Uterus (tissue), 4 donors: ENCODE results near the gene RASD2. TPM values are rescaled to one million over a fixed set of nuclear protein-coding genes. Genes with fewer than 3 reads are reported as not detected.
A peak's percentile ranks its signal among the peaks of the same experiment; 100 is the strongest.
"Not testable (repeated sequence)": the region's sequence is repeated elsewhere in the genome, so short reads cannot be mapped to it uniquely, and the experiment has no call there.

Source experiments
- DNase-seq, 2 donors: peaks; one replicate each; pipeline ENCODE4 v3.0.0-alpha.2; 2019 to 2020
- H3K27ac ChIP-seq, 2 donors: fragments of 200-600 bp; sonication (generic); 1 replicate in 1 of 2; 2 replicates in 1 of 2; pipeline ENCODE4 v1.5.1; 2016 to 2018
- H3K27me3 ChIP-seq, 2 donors: fragments of 200-600 bp; sonication (generic); one replicate each; pipeline ENCODE4 v1.5.1; 2018 to 2019; ENCODE audit warnings: control low read depth in 1 of 2
- H3K36me3 ChIP-seq, 2 donors: fragments of 200-600 bp; sonication (generic); one replicate each; pipeline ENCODE4 v1.5.1; 2019; ENCODE audit warnings: control low read depth in 1 of 2
- H3K4me1 ChIP-seq, 2 donors: fragments of 200-600 bp; sonication (generic); one replicate each; pipeline ENCODE4 v1.5.1; 2018 to 2019; ENCODE audit warnings: control low read depth in 1 of 2
- H3K4me3 ChIP-seq, 2 donors: fragments of 200-600 bp; sonication (generic); 1 replicate in 1 of 2; 2 replicates in 1 of 2; pipeline ENCODE4 v1.5.1; 2018 to 2019; ENCODE audit warnings: mild to moderate bottlenecking in 1 of 2
- H3K9me3 ChIP-seq, 2 donors: fragments of 200-600 bp; sonication (generic); one replicate each; pipeline ENCODE4 v1.5.1; 2019; ENCODE audit warnings: control low read depth in 1 of 2
- POLR2A ChIP-seq, 2 donors: fragments of 450-650 bp; IDR thresholded peaks; one replicate each; pipeline ENCODE4 v1.6.1; 2016; ENCODE audit warnings: antibody characterized with exemption in 2 of 2, mild to moderate bottlenecking in 1 of 2, moderate library complexity in 1 of 2
- intact Hi-C: fragments of 100-400 bp; cut with DNase I; formaldehyde crosslinking; loops from one replicate; pipeline ENCODE4 v1.15.1; 2023; ENCODE audit warnings: low total_unique reads
- total RNA-seq, 4 donors: library from RNA; depleted of rRNA in 3 of 4; stranded (reverse); fragments of >200 nt in 3 of 4; gene quantifications; one replicate each; pipeline versions ENCODE4 v1.1.0 to v1.2.4, GENCODE V29; 2014 to 2023
- TF ChIP-seq, protein P1 (sequence below), 4 experiments: fragments of 200-600 bp in 2 of 4; fragments of 450-650 bp in 2 of 4; sonication (generic) in 2 of 4; IDR thresholded peaks; one replicate each; pipeline ENCODE4 v1.5.1; 2016 to 2019; ENCODE audit warnings: antibody characterized with exemption in 4 of 4, mild to moderate bottlenecking in 2 of 4, moderate library complexity in 1 of 4
- donor health status: DM: yes; HTN: yes; CAD: no.

RASD2 gene
- total RNA-seq, 4 donors from 2014 or later = 4.9 to 10.7 TPM; not detected in 2

GRCh38 chr22:35496768-35497312 lies 43.8 kb upstream of the RASD2 start:
- no peaks in the 10 kb centered on the region for H3K27me3 ChIP-seq
- no peaks in the 10 kb centered on the region for H3K4me1 ChIP-seq
- intact Hi-C loops = no loop called here
- no peak for DNase-seq
- H3K36me3 ChIP-seq = no peaks in the 10 kb centered on the region
- no peak overlapping the region for H3K4me3 ChIP-seq
- H3K27ac ChIP-seq = no peak overlapping the region
- H3K9me3 ChIP-seq = no peaks in the 10 kb centered on the region
- TF ChIP-seq POLR2A (IDR thresholded peaks at IDR 0.05) = no peak
- TF ChIP-seq, protein P1, sequence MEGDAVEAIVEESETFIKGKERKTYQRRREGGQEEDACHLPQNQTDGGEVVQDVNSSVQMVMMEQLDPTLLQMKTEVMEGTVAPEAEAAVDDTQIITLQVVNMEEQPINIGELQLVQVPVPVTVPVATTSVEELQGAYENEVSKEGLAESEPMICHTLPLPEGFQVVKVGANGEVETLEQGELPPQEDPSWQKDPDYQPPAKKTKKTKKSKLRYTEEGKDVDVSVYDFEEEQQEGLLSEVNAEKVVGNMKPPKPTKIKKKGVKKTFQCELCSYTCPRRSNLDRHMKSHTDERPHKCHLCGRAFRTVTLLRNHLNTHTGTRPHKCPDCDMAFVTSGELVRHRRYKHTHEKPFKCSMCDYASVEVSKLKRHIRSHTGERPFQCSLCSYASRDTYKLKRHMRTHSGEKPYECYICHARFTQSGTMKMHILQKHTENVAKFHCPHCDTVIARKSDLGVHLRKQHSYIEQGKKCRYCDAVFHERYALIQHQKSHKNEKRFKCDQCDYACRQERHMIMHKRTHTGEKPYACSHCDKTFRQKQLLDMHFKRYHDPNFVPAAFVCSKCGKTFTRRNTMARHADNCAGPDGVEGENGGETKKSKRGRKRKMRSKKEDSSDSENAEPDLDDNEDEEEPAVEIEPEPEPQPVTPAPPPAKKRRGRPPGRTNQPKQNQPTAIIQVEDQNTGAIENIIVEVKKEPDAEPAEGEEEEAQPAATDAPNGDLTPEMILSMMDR (IDR thresholded peaks at IDR 0.05) = no peak

DNA sequence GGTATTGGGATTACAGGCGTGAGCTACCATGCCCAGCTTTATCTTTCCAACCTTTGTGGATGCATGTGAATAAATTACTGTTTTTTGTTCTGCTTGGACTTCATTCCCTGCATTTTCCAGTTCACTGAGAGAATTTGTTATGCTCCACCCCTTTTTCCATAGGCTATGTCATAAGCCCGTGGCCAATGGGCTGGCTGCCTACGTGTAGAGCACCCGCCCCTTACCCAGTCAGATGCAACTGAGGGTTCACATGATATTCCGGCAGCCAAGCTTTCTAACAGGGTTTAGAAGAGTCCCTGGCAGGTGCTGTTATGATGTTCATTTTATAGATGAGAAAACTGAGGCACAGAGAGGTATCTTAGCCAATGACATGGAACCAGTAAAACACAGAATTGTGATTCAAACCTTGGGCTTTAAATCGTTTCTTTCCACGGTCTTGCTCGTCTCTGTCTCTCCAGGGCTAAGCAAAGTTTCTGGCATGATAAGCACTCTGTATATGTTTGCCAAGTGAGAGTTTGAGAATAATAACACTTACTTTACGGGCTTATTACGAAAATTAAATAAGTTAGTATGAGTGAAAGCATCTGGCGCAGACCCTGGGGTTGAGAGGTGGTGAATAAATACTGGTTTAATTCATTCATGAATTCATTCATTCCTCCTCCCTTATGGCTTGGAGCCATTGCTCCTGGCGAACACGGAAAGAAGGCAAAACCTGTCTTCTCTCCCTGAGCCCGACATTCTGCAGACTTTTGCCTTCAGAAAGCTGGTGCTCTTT lies 42.4 kb upstream of the RASD2 start:
- intact Hi-C loops = no loop called here
- no peak for TF ChIP-seq POLR2A (IDR thresholded peaks at IDR 0.05)
- TF ChIP-seq, protein P1 (IDR thresholded peaks at IDR 0.05) = no peak
- H3K4me3 ChIP-seq = no peak overlapping the region
- peak; percentile 47 to 58 for DNase-seq
- H3K27ac ChIP-seq = no peak overlapping the region
- no peaks in the 10 kb centered on the region for H3K4me1 ChIP-seq
- no peaks in the 10 kb centered on the region for H3K27me3 ChIP-seq
- H3K36me3 ChIP-seq = no peaks in the 10 kb centered on the region
- H3K9me3 ChIP-seq = no peaks in the 10 kb centered on the region

DNA sequence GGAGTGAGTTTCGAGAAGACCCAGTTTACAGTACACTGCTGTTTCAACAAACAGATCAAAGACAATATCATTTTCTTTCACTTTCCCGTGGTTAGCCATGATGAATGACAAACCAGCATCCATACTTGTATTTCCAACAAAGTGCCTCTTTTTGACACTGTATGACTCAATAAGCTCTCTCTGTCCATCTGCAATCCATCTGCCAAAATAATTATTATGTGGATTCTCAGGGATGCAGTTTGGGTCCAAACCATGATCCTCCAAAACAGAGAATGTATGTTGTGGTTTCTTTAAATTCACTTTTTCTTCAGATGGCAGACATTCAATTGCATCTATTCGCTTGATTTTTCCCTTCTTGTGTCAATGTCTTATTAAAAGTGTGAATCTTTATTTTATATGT lies 37.8 kb upstream of the RASD2 start:
- Histone ChIP-seq H3K4me3 (no peak overlapping the region), H3K9me3 (no peaks in the 10 kb centered on the region), H3K36me3 (no peaks in the 10 kb centered on the region), H3K4me1 (no peaks in the 10 kb centered on the region), H3K27ac (no peak overlapping the region), H3K27me3 (no peaks in the 10 kb centered on the region)
- no peak for TF ChIP-seq POLR2A (IDR thresholded peaks at IDR 0.05)
- TF ChIP-seq, protein P1 (IDR thresholded peaks at IDR 0.05) = no peak
- intact Hi-C loops = no loop called here
- no peak for DNase-seq

DNA sequence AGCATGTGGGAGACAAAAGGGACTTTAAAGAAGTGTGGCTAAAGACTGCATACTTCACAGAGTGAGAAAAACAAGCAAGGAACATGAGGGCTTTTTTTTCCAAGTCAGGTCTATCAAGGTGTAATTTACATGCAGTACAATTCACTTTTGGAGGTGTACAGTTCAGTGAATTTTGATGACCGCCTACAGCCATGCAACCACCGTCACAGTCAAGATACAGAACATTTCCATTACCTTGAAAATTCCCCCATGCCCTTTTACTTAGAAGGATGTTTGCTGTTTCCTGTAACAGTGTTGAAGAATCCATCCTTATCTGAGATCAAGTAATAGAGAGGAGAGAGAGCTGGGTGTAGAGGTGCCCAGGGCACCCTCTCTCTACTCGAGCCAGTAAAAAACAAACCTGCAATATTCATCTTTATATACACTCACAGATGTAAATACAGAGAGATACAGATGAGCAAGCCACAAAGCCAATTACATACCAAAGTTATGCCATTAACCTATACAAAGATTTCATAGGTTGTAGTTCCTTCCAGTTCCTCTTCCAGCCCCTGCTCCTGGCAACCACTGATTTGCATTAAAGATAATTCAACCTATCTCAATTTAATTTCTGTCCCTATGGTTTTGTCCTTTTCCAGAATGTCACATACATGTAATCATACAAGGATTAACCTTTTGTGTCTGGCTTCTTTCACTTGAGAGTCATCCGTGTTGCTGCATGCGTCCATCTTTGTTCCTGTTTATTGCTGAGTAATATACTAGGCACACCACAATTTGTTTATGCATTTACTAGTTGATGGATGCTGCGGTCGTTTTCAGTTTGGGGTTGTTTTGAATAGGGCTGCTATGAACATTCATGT lies 35.0 kb upstream of the RASD2 start:
- no peak overlapping the region for H3K27ac ChIP-seq
- no peak for DNase-seq
- no peaks in the 10 kb centered on the region for H3K27me3 ChIP-seq
- intact Hi-C loops = no loop called here
- H3K4me1 ChIP-seq = no peaks in the 10 kb centered on the region
- TF ChIP-seq, protein P1 (IDR thresholded peaks at IDR 0.05) = no peak
- TF ChIP-seq POLR2A (IDR thresholded peaks at IDR 0.05) = no peak
- H3K9me3 ChIP-seq = no peaks in the 10 kb centered on the region
- no peaks in the 10 kb centered on the region for H3K36me3 ChIP-seq
- no peak overlapping the region for H3K4me3 ChIP-seq

DNA sequence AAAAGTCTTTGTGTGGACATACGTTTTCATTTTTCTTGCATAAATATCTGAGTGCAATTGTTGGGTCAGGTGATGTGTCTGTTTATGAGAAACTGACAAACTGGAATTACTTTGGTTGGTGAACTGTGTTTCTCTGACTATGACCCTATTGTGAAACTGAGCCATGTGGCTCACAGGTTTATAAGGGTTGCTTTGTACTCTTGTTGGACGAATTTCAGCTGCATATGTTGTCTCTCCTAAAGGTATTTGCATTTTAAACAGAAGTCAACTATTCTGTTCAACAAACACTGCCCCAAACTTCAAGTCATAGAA lies 34.4 kb upstream of the RASD2 start:
- H3K36me3 ChIP-seq = no peaks in the 10 kb centered on the region
- DNase-seq = no peak
- no peak for TF ChIP-seq POLR2A (IDR thresholded peaks at IDR 0.05)
- TF ChIP-seq, protein P1 (IDR thresholded peaks at IDR 0.05) = no peak
- H3K4me3 ChIP-seq = no peak overlapping the region
- intact Hi-C loops = no loop called here
- H3K4me1 ChIP-seq = no peaks in the 10 kb centered on the region
- no peak overlapping the region for H3K27ac ChIP-seq
- H3K27me3 ChIP-seq = no peaks in the 10 kb centered on the region
- H3K9me3 ChIP-seq = no peaks in the 10 kb centered on the region

DNA sequence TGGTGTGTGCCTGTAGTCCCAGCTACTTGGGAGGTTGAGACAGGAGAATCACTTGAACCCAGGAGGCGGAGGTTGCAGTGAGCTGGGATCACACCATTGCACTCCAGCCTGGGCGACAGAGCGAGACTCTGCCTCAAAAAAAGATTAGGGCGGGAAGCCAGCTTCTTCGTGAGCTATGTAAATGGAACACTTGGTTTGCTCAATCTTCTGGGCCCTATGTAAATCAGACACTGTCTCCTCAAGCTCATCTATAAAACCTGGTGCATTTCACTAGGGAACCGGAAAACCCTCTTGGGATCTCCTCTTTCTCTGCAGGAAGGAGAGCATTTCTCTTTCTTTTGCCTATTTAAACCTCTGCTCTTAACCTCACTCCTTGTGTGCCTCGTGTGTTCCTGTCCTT lies 32.8 kb upstream of the RASD2 start:
- H3K27ac ChIP-seq, H3K36me3 ChIP-seq, DNase-seq, H3K4me3 ChIP-seq, H3K4me1 ChIP-seq, intact Hi-C loops, H3K9me3 ChIP-seq, H3K27me3 ChIP-seq: not testable (repeated sequence)
